T-cell (primary cell): ENCODE measurements around the gene HOXA9. TPM values are rescaled to one million over a fixed set of nuclear protein-coding genes. Genes with fewer than 3 reads are reported as not detected.

Experiments used
- ATAC-seq, 4 experiments: fragments of 200-7000 bp in 3 of 4; fragments of 150-1000 bp in 1 of 4; cut with Tn5 transposase; replicated peaks in 1 of 4; 1 replicate in 3 of 4; 2 replicates in 1 of 4; pipeline ENCODE4 v1.10.0; 2021; ENCODE audit warnings: moderate library complexity in 3 of 4, mild to moderate bottlenecking in 2 of 4, moderate number of reproducible peaks in 1 of 4
- CTCF ChIA-PET, 2 donors: fragments of 300-600 bp; sonication (Branson Sonifier 250); formaldehyde crosslinking; loops; one replicate each; lab custom pipeline; 2022; ENCODE audit warnings: antibody characterized with exemption in 2 of 2; lab: Charles Lee
- POLR2A ChIA-PET, 2 donors: fragments of 300-600 bp; sonication (Branson Sonifier 250); formaldehyde crosslinking; loops; one replicate each; lab custom pipeline; 2022; ENCODE audit warnings: antibody characterized with exemption in 2 of 2; lab: Charles Lee
- DNase-seq, 35 experiments: peaks; one replicate each; pipeline versions ENCODE4 v3.0.0 to v3.0.0-alpha.2; 2013 to 2023
- H3K27ac ChIP-seq: one replicate; pipeline ENCODE4 v1.5.1; 2013; ENCODE audit warnings: low read length
- H3K27me3 ChIP-seq, 2 experiments: replicated peaks in 1 of 2; 1 replicate in 1 of 2; 2 replicates in 1 of 2; pipeline versions ENCODE4 v1.6.1 to v1.7.0; 2013; ENCODE audit warnings: low read length in 1 of 2, mixed read lengths in 1 of 2; ENCODE audit not compliant: control insufficient read depth in 2 of 2, insufficient read depth in 2 of 2; ENCODE audit errors: extremely low read depth in 1 of 2
- H3K36me3 ChIP-seq, 2 donors: 1 replicate in 1 of 2; 2 replicates in 1 of 2; pipeline versions ENCODE4 v1.6.1 to v1.7.0; 2013; ENCODE audit warnings: low read length in 1 of 2; ENCODE audit not compliant: control insufficient read depth in 2 of 2, insufficient read depth in 1 of 2; ENCODE audit errors: extremely low read depth in 1 of 2
- H3K4me1 ChIP-seq, 2 experiments: 1 replicate in 1 of 2; 2 replicates in 1 of 2; pipeline versions ENCODE4 v1.6.1 to v1.7.0; 2013; ENCODE audit warnings: low read length in 2 of 2, mixed read lengths in 1 of 2; ENCODE audit not compliant: insufficient read depth in 2 of 2, control insufficient read depth in 1 of 2; ENCODE audit errors: extremely low read depth in 1 of 2
- H3K4me3 ChIP-seq, 2 donors: 1 replicate in 1 of 2; 2 replicates in 1 of 2; pipeline versions ENCODE4 v1.5.1 to v1.7.0; 2013; ENCODE audit warnings: mild to moderate bottlenecking in 2 of 2, low read length in 1 of 2, moderate library complexity in 1 of 2; ENCODE audit not compliant: control insufficient read depth in 1 of 2; ENCODE audit errors: extremely low read depth in 1 of 2
- H3K9me3 ChIP-seq: 2 replicates; pipeline ENCODE4 v1.7.0; 2013
- H3K27ac Mint-ChIP-seq, 2 donors: one replicate each; pipeline ENCODE4 v1.8.0; 2020 to 2021; ENCODE audit warnings: mild to moderate bottlenecking in 2 of 2, mixed read lengths in 2 of 2
- H3K27me3 Mint-ChIP-seq, 2 donors: one replicate each; pipeline ENCODE4 v1.8.0; 2021 to 2022; ENCODE audit warnings: mixed read lengths in 2 of 2
- H3K36me3 Mint-ChIP-seq: one replicate; pipeline ENCODE4 v1.8.0; 2021; ENCODE audit warnings: mixed read lengths
- H3K4me1 Mint-ChIP-seq, 3 donors: one replicate each; pipeline ENCODE4 v1.8.0; 2020 to 2022; ENCODE audit warnings: mixed read lengths in 3 of 3, mild to moderate bottlenecking in 1 of 3
- H3K4me3 Mint-ChIP-seq, 3 donors: one replicate each; pipeline ENCODE4 v1.8.0; 2020 to 2022; ENCODE audit warnings: mild to moderate bottlenecking in 3 of 3, mixed read lengths in 3 of 3, moderate library complexity in 3 of 3
- H3K9me3 Mint-ChIP-seq, 3 donors: one replicate each; pipeline ENCODE4 v1.8.0; 2020 to 2022; ENCODE audit warnings: mixed read lengths in 3 of 3
- WGBS: methylation state at CpG from one replicate; pipeline ENCODE4 v1.1.5; 2013; ENCODE audit warnings: missing lambda C conversion rate; ENCODE audit not compliant: insufficient coverage; 5-methylcytosine and 5-hydroxymethylcytosine counted together
- total RNA-seq, 35 experiments: library from RNA in 6 of 35; stranded (reverse) in 6 of 35; fragments of 120-200 nt in 1 of 35; gene quantifications; one replicate each; pipeline versions ENCODE4 v1.2.1 to v1.2.4 and lab custom pipeline; 2013 to 2026

Gene HOXA9
- total RNA-seq, 5 donors from 2014 or later (not counting 1 experiment from before 2014, with no cell fraction given), result 0.57 to 0.95 (median 0.79) TPM

DNA sequence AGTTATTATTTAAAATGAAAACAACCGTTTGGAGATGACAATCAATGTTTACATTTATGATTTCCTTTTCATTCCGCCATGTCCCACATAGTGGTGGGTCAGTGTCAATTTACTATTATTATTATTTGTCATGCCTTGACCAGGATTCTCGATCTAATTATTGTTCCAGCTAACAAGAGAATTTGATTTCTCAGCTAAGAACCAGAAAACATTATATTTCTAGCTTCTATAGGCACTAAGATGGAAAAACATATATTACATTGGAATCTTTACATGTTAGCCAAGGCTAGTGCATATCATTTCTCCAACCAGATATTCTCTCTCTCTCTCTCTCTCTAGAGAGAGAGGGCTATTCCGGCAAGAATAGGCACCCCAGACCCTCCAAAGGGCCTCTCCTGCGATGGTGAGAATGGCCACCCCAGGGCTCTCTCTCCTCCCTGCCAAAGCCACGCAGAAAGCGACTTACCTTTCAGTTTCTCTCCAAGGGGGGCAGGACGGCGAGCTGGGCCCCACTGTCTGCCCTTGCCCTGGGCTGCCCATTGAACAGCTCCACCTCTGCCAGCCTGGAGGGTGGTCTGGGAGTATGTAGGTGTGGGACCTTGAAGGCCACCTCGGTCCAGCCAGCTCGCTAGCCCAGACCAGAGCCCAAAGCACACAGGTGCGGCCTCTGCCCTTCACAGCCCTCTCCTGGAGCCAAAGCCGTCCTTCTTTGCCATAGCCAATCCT, 15.3 kb downstream of the HOXA9 start:
- H3K27ac Mint-ChIP-seq, result no peak overlapping the region
- ATAC-seq (no peak), DNase-seq (no peak)
- Histone ChIP-seq H3K4me3 (peak overlapping the region in 1 of 2 donors; percentile 44), H3K27ac (no peak overlapping the region), H3K9me3 (no peaks in the 10 kb centered on the region), H3K4me1 (peaks cover 7 to 54% of the 10 kb centered on the region in 2 experiments), H3K36me3 (no peaks in the 10 kb centered on the region), H3K27me3 (peaks cover 0 to 91% of the 10 kb centered on the region in 2 experiments)
- ChIA-PET POLR2A (no interaction called here), CTCF (interaction anchor here (0.5 to 3.3 kb wide), 24 partner anchors 9 to 1258 kb away, joined by 3 to 11 read pairs (median 4); partner anchors contain the start of genes HOXA11 (in 1 of the 2), HOXA4 (in 1 of the 2) and HOXA9 (in 1 of the 2))
- peak overlapping the region; percentile 13 to 63 (median 47) for H3K4me3 Mint-ChIP-seq
- 52% methylated on average over 4 of the region's 13 CpGs for WGBS
- H3K9me3 Mint-ChIP-seq, result no peaks in the 10 kb centered on the region
- peaks cover 73 to 94% of the 10 kb centered on the region in 2 donors for H3K27me3 Mint-ChIP-seq
- H3K36me3 Mint-ChIP-seq, result no peaks in the 10 kb centered on the region
- H3K4me1 Mint-ChIP-seq, result peaks cover 44 to 50% (median 45%) of the 10 kb centered on the region in 3 donors

DNA sequence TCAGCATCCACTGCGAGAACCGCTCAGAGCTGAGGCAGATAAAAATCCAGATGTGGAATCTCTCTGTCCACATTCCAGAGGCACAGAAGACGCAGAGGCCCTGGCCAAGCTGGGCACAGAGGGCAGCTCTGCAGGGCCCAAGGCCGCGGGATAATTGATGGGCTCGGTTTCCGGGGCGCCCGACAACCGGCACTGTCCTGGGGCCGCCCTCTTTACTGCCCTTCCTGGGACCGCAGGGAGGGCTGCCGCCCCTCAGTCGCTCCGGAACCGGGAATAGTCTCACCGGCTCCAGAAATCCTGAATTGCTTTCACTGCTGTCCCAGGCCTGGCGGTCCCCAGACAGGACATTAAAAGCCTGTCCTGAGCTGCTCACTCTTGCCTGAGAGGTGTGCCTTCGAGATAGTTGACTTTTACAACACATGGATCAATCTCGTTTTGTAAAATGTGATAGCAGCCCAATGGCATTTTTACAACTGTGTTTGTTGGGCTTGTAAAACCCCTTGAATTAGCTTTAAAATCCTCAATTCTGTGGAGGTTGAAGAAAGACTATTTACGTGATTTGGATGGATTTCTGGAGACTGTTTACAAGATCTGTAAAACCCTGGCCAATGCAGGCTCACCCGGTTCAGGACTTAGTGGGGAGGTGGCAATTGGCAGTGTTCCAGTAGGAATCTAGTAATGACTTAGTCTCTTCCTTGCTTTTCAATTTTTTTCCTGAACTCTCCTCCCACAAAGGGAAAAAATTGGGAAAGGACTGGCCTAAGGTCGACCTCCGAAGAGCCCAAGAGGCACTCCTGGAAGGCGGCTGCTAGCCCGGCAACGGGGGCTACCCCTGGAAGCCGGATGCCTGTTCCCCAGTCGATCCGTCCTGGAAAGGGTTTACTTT, 16.3 kb downstream of the HOXA9 start:
- peaks cover 35 to 40% (median 36%) of the 10 kb centered on the region in 3 donors for H3K4me1 Mint-ChIP-seq
- H3K27ac ChIP-seq, result no peak overlapping the region
- H3K4me3 ChIP-seq, result no peak overlapping the region
- no peak overlapping the region for H3K27ac Mint-ChIP-seq
- 50% methylated on average over 17 of the region's 30 CpGs for WGBS
- CTCF ChIA-PET, result interaction anchor here (0.5 to 3.3 kb wide), 19 partner anchors 8 to 1257 kb away, joined by 3 to 9 read pairs (median 4); partner anchors contain the start of gene HOXA4 (in 1 of the 2)
- H3K9me3 ChIP-seq, result no peaks in the 10 kb centered on the region
- H3K36me3 ChIP-seq, result no peaks in the 10 kb centered on the region
- ATAC-seq (no peak), DNase-seq (no peak)
- H3K27me3 ChIP-seq, result peaks cover 0 to 90% of the 10 kb centered on the region in 2 experiments
- H3K4me3 Mint-ChIP-seq, result peak overlapping the region in 1 of 3 donors; percentile 68
- H3K9me3 Mint-ChIP-seq, result no peaks in the 10 kb centered on the region
- H3K27me3 Mint-ChIP-seq, result peaks cover 66 to 90% of the 10 kb centered on the region in 2 donors
- peaks cover 7 to 44% of the 10 kb centered on the region in 2 experiments for H3K4me1 ChIP-seq
- H3K36me3 Mint-ChIP-seq, result no peaks in the 10 kb centered on the region
- POLR2A ChIA-PET, result interaction anchor here in 1 of 2 donors (0.5 kb wide), 1 partner anchor 12 kb away, joined by 3 read pairs; no protein-coding TSS in a partner anchor

DNA sequence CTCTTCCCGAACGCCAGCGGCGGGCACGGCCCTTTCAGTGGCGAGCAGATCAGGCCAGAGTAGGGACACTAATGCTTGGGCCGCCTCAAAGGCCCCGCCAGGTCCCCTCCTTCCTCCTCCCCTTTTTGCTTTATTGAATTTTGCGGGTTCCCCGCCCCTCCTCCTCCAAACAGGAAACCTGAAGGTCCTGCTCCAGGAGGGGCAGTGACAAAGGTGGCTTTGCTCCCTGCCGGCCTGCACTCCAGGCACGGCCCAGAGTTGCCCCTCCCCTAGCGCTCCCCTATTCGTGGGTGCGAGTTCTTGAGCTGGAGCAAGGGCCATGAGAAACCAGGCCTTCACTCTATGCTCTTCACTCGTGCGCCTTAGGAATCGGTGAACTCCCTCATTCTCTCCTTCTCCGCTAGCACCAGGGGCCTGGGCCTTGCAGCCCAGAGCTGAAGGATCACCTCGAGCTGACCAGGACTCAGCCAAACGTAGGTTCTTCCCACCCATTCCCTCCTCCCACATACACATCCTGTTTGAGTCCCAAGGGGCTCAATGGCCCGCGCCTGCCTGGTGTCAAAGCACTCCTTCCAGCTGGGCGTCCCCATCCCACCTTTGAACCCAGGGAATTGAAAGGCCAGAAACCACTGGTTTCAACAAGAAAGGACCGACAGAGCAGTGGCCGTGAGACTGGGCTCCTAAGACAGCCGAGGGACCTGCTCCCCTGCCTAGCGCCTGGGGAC, 17.1 kb downstream of the HOXA9 start:
- H3K9me3 ChIP-seq, result no peaks in the 10 kb centered on the region
- H3K27ac ChIP-seq, result no peak overlapping the region
- ChIA-PET POLR2A (interaction anchor here in 1 of 2 donors (0.5 kb wide), 1 partner anchor 13 kb away, joined by 3 read pairs; no protein-coding TSS in a partner anchor), CTCF (interaction anchor here (0.7 to 3.3 kb wide), 3 partner anchors 14 to 779 kb away, joined by 3 to 9 read pairs (median 4); partner anchors contain the start of gene HOXA4 (in 1 of the 2))
- WGBS, result 23% methylated on average over 26 of the region's 28 CpGs
- H3K4me3 ChIP-seq, result peak overlapping the region in 1 of 2 donors; percentile 52
- H3K4me1 ChIP-seq, result peaks cover 7 to 44% of the 10 kb centered on the region in 2 experiments
- H3K36me3 ChIP-seq, result no peaks in the 10 kb centered on the region
- Mint-ChIP-seq H3K9me3 (no peaks in the 10 kb centered on the region), H3K36me3 (no peaks in the 10 kb centered on the region), H3K4me1 (peaks cover 32 to 36% (median 35%) of the 10 kb centered on the region in 3 donors), H3K4me3 (peak overlapping the region in 2 of 3 donors; percentile 56 to 68), H3K27ac (no peak overlapping the region), H3K27me3 (peaks cover 59 to 85% of the 10 kb centered on the region in 2 donors)
- ATAC-seq, result no peak
- H3K27me3 ChIP-seq, result peaks cover 0 to 86% of the 10 kb centered on the region in 2 experiments
- DNase-seq, result no peak

DNA sequence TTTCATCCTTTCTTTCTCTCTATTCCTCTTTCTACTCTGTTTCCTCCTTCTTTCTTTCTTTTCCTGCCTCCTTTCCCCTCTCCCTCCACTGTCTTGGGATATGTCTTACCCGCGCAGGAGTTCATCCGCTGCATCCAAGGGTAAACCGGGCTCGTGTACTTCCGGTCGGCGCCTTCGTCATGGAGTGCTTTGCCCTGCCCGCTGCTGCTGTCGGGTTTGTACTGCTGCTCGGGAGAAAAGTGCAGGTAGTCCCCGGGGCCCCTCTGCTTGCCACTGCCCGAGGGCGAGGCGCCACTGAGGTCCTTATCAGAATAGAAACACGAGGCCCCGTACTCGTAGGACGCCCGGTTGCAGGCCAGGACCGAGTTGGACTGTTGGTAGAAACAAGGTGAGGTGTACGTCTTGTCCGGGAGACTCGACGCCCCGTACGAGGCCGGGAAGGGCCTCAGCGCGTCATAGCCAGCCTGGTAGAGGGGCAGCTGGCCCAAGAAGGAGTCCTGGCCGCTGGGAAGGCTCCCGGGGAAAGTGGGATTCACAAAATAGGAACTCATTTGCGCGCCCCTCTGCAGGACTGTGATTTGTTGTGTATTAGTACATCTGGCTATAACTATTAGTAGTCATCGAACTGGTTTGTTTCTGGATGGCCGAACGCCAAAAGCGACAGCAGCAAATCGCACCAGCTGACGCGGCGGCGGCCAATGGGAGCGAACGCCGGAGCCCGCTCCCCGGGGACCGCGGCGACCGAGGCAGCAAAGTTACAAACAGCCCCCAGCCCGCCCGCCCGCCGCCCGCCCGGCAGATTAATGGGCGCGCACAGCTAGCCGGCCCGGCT, 17.9 kb downstream of the HOXA9 start, which contains the start of gene HOXA6:
Gene HOXA6, minus strand, starts transcription at position 576 of the 832 bp plus-strand sequence. Its CDS starts 25 bp downstream, at position 551.
- H3K9me3 ChIP-seq, result no peaks in the 10 kb centered on the region
- Mint-ChIP-seq H3K4me1 (peaks cover 30 to 34% (median 34%) of the 10 kb centered on the region in 3 donors), H3K36me3 (no peaks in the 10 kb centered on the region), H3K27me3 (peaks cover 60 to 83% of the 10 kb centered on the region in 2 donors), H3K27ac (no peak within 1 kb of the TSS), H3K4me3 (peak within 1 kb of the TSS in 2 of 3 donors; percentile 56 to 68), H3K9me3 (no peaks in the 10 kb centered on the region)
- WGBS, result 32% methylated on average over 60 of the region's 63 CpGs
- H3K27me3 ChIP-seq, result peaks cover 0 to 83% of the 10 kb centered on the region in 2 experiments
- H3K4me1 ChIP-seq, result peaks cover 7 to 40% of the 10 kb centered on the region in 2 experiments
- no peak for DNase-seq
- CTCF ChIA-PET, result no interaction called here
- peak within 1 kb of the TSS in 1 of 2 donors; percentile 54 for H3K4me3 ChIP-seq
- POLR2A ChIA-PET, result no interaction called here
- H3K27ac ChIP-seq, result no peak within 1 kb of the TSS
- ATAC-seq, result no peak
- H3K36me3 ChIP-seq, result no peaks in the 10 kb centered on the region

DNA sequence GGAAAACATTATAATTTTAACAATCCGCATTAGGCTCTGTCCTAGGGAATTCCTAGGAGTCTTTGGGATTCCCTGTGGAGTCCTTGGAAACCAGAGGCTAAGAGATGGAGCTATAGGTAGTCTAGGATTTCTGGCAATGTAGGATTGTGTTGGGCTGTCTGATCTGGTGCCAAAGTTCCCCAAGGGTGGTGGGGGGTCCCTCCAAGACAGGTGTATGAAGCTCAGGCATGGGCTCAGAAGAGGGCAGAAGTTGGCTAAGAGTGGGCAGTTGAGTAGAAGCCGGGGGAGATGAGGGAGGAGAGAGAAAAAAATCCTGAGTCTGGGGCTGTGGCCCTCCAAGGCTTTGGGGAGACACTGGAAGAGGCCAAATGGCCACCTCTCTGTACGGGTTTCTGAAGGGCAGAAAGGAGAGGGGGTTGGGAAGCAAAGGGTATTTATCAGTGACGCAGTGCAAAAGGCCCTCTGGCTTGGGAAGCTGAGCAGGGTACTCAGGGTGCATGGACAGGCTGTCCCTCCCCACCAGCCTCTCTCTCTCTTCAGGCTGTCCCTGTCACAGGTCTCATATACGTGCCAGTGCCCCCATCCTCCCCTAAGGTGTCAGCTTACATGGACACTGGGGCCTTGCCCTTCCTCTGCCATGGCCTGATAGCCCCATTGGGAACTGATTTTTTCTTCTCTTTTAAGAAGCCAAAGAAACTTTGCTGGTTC, 18.7 kb downstream of the HOXA9 start:
- DNase-seq (no peak), ATAC-seq (no peak)
- H3K36me3 Mint-ChIP-seq, result no peaks in the 10 kb centered on the region
- CTCF ChIA-PET, result interaction anchor here in 1 of 2 donors (0.6 to 0.7 kb wide), 3 partner anchors 58 to 443 kb away, joined by 3 read pairs; no protein-coding TSS in a partner anchor
- H3K4me3 Mint-ChIP-seq, result no peak overlapping the region
- H3K27ac Mint-ChIP-seq, result no peak overlapping the region
- POLR2A ChIA-PET, result no interaction called here
- Histone ChIP-seq H3K27ac (no peak overlapping the region), H3K27me3 (peaks cover 0 to 83% of the 10 kb centered on the region in 2 experiments), H3K4me3 (no peak overlapping the region), H3K9me3 (no peaks in the 10 kb centered on the region), H3K36me3 (no peaks in the 10 kb centered on the region), H3K4me1 (peaks cover 4 to 32% of the 10 kb centered on the region in 2 experiments)
- H3K27me3 Mint-ChIP-seq, result peaks cover 55 to 80% of the 10 kb centered on the region in 2 donors
- 90% methylated on average over 3 of the region's 5 CpGs for WGBS
- H3K4me1 Mint-ChIP-seq, result peaks cover 23 to 28% (median 26%) of the 10 kb centered on the region in 3 donors
- no peaks in the 10 kb centered on the region for H3K9me3 Mint-ChIP-seq
